Dedifferentiated amniotic fluid mesenchymal stem cell (primary cell): ENCODE measurements around the gene PCDHA5.
"Not testable (repeated sequence)": the region's sequence is repeated elsewhere in the genome, so short reads cannot be mapped to it uniquely, and the experiment has no call there.

Experiments used
- DNase-seq: peaks from one replicate; pipeline ENCODE4 v3.0.0-alpha.2; 2016; ENCODE audit errors: extremely low spot score

Gene PCDHA5

DNA sequence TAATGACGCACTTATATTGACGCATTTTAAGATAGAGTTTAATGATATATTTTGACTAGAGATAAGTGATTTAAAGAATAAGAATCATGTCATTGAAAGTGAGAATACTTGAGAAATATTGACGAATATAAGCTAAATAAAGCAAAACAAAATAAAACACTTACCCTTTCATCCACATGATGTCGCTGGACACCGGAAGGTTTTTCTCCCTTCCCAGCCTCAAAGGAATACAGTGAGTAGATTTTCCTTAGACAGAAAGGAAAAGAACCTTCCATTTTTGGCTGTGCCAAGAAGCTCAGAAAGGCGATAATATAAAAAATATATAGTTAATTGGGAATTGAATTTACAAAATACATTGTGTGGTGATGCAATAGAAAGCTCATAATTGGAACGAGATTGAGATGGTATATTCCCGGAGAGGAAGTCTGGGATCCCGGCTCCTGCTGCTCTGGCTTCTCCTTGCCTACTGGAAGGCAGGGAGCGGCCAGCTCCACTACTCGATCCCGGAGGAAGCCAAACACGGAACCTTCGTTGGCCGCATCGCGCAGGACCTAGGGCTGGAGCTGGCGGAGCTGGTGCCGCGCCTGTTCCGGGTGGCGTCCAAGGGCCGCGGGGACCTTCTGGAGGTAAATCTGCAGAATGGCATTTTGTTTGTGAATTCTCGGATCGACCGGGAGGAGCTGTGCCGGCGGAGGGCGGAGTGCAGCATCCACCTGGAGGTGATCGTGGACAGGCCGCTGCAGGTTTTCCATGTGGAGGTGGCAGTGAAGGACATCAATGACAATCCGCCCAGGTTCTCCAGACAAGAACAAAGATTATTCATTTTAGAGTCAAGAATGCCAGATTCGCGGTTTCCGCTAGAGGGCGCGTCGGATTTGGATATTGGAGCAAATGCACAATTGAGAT lies at the start of gene PCDHA5:
PCDHA5 (plus strand) TSS at position 239 of the 906 bp plus-strand sequence.
- DNase-seq = no peak

DNA sequence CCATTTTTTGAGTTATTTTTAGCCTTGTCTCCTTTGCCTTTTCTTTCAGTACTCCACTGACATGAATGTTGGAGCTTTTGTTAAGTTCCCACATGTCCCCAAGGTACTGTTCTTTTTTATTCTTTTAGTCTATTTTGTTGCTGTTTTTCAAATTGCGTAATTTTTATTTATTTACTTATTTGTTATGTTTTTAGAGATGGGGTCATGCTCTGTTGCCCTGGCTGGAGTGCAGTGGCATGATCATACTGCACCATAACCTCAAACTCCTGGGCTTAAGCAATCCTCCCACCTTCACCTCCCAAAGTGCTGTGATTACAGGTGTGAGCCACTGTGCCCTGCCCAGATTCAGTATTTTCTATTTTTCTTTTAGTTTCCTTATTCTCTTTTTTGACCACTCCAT lies 40.9 kb upstream of the PCDHA5 start:
- no peak for DNase-seq

DNA sequence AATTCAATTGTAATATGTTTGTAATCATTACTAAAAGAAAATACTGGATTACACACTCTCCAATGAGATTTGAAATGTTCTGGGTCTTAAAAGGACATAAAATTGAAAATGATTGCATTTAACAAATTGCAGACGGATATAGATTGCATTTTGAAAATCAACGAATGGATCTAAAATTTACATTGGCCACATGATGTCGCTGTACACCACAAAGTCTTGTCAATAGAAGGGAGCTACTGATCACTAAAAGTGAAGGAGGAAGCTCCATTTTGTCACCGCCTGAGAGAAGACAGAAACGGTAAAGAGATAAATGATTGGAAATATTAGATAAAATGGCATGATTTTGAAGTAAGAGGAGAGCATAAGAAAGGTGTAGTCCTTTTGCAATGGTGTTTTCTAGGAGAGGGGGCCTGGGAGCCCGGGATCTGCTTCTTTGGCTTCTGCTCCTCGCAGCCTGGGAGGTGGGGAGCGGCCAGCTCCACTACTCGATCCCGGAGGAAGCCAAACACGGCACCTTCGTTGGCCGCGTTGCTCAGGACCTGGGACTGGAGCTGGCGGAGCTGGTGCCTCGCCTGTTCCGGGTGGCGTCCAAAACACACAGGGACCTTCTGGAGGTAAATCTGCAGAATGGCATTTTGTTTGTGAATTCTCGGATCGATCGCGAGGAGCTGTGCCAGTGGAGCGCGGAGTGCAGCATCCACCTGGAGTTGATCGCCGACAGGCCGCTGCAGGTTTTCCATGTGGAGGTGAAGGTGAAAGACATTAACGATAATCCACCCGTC lies 35.3 kb upstream of the PCDHA5 start, which contains the start of gene PCDHA1:
PCDHA1 (plus strand) TSS at position 236 of the 782 bp plus-strand sequence.
- DNase-seq = no peak

DNA sequence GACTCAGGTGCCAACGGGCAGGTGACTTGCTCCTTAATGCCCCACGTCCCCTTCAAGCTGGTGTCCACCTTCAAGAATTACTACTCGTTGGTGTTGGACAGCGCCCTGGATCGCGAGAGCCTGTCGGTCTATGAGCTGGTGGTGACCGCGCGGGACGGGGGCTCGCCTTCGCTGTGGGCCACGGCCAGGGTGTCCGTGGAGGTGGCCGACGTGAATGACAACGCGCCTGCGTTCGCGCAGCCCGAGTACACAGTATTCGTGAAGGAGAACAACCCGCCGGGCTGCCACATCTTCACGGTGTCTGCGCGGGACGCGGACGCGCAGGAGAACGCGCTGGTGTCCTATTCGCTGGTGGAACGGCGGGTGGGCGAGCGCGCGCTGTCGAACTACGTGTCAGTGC lies 34.0 kb upstream of the PCDHA5 start:
- DNase-seq = not testable (repeated sequence)

DNA sequence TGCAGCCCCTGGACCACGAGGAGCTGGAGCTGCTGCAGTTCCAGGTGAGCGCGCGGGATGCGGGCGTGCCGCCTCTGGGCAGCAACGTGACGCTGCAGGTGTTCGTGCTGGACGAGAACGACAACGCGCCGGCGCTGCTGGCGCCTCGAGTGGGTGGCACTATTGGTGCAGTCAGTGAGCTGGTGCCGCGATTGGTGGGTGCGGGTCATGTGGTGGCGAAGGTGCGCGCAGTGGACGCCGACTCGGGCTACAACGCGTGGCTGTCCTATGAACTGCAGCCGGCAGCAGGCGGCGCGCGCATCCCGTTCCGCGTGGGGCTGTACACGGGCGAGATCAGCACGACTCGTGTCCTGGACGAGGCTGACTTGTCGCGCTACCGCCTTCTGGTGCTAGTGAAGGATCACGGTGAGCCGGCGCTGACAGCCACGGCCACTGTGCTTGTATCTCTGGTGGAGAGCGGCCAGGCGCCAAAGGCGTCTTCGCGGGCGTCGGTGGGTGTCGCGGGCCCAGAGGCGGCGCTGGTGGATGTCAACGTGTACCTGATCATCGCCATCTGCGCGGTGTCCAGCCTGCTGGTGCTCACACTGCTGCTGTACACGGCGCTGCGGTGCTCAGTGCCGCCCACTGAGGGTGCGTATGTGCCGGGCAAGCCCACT lies 33.4 kb upstream of the PCDHA5 start:
- not testable (repeated sequence) for DNase-seq

DNA sequence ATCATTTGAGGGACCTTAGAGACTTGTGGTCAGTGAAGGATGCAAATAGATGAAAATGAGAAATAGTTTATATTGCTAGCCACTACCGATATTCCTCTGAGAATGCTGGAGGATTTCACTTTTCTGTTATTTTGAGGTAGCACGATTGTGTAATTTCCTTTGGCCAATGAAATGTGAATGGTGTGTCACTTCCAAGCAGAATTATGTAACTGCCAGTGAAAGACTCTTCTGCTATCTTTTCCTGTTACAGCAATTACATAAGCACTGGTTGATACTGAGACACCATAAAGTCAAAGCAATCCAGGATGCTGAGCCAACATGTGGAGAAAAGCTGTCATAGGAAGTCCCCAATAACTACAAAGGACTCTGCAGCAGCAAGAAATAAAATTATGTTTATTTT lies 30.3 kb upstream of the PCDHA5 start:
- DNase-seq = no peak

DNA sequence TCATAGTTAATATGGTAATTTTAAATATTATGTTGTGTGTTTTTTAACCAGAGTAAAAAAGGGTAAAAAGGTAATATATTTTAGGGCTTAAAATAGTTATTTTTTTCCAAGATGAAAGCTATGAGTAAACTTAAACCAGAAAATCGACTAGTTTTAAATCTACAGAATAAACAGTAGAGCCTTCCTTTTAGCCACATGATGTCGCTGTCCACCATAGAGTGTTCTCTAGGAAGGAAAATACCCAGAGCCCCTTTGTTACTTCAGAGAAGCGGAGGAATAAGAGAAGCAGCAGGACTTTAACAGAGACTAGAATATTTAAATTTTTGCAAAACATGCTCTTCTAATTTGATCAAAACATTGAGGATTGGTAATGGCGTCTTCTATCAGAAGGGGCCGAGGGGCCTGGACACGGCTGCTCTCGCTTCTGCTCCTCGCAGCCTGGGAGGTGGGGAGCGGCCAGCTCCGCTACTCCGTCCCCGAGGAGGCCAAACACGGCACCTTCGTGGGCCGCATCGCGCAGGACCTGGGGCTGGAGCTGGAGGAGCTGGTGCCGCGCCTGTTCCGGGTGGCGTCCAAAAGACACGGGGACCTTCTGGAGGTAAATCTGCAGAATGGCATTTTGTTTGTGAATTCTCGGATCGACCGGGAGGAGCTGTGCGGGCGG lies 26.7 kb upstream of the PCDHA5 start, which contains the start of gene PCDHA2:
PCDHA2 (plus strand) TSS at position 258 of the 664 bp plus-strand sequence.
- no peak for DNase-seq

DNA sequence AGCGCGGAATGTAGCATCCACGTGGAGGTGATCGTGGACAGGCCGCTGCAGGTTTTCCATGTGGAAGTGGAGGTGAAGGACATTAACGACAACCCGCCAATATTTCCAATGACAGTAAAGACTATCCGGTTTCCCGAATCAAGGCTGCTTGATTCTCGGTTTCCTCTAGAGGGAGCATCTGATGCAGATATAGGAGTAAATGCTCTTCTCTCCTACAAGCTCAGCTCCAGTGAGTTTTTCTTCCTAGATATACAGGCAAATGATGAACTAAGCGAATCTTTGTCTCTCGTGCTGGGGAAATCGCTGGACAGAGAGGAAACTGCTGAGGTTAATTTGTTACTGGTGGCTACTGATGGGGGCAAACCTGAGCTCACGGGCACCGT lies 26.2 kb upstream of the PCDHA5 start:
- DNase-seq = no peak

DNA sequence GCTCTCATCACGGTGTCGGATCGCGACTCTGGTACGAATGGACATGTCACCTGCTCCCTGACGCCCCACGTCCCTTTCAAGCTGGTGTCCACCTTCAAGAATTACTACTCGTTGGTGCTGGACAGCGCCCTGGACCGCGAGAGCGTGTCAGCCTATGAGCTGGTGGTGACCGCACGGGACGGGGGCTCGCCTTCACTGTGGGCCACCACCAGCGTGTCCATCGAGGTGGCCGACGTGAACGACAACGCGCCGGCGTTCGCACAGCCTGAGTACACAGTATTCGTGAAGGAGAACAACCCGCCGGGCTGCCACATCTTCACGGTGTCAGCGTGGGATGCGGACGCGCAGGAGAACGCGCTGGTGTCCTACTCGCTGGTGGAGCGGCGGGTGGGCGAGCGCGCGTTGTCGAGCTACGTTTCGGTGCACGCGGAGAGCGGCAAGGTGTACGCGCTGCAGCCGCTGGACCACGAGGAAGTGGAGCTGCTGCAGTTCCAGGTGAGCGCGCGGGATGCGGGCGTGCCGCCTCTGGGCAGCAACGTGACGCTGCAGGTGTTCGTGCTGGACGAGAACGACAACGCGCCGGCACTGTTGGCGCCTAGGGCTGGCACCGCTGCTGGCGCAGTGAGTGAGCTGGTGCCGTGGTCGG lies 25.2 kb upstream of the PCDHA5 start:
- DNase-seq = not testable (repeated sequence)

DNA sequence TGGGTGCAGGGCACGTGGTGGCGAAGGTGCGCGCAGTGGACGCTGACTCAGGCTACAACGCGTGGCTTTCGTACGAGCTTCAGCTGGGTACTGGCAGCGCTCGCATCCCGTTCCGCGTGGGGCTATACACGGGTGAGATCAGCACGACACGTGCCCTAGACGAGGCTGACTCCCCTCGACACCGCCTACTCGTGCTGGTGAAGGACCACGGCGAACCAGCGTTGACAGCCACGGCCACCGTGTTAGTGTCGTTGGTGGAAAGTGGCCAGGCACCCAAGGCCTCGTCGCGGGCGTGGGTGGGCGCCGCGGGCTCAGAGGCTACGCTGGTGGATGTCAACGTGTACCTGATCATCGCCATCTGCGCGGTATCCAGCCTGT lies 24.7 kb upstream of the PCDHA5 start:
- DNase-seq = no peak

DNA sequence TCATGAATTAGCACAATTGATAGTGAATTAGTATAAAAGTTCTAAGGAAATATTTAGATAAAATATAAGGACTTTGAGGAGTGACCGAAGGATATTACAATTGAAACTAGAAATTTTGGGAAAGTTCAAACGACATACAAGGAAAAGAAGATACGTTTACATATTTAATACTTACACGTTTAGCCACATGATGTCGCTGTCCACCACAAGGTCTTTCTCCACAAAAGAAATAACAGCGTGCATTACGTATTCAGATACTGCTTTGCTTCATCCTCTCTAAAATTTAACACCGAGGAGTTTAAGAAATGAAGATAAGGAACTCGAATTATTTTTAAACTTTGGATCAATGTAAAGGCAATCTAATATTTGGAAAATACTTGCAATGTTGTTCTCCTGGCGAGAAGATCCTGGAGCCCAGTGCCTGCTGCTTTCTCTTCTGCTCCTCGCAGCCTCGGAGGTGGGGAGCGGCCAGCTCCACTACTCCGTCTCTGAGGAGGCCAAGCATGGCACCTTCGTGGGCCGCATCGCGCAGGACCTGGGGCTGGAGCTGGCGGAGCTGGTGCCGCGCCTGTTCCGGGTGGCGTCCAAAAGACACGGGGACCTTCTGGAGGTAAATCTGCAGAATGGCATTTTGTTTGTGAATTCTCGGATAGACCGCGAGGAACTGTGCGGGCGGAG lies 20.5 kb upstream of the PCDHA5 start, which contains the start of gene PCDHA3:
PCDHA3 (plus strand) TSS at position 242 of the 678 bp plus-strand sequence.
- no peak for DNase-seq

DNA sequence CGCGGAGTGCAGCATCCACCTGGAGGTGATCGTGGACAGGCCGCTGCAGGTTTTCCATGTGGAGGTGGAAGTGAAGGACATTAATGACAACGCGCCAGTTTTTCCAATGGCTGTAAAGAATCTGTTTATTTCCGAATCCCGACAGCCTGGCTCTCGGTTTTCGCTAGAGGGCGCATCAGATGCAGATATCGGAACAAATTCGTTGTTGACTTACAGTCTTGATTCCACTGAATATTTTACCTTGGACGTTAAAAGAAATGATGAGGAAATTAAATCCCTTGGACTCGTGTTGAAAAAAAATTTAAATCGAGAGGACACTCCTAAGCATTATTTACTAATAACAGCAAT lies 19.9 kb upstream of the PCDHA5 start:
- no peak for DNase-seq

DNA sequence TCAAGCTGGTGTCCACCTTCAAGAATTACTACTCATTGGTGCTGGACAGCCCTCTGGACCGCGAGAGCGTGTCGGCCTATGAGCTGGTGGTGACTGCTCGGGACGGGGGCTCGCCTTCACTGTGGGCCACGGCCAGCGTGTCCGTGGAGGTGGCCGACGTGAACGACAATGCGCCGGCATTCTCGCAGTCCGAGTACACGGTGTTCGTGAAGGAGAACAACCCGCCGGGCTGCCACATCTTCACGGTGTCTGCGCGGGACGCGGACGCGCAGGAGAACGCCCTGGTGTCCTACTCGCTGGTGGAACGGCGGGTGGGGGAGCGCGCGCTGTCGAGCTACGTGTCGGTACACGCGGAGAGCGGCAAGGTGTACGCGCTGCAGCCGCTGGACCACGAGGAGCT lies 19.0 kb upstream of the PCDHA5 start:
- DNase-seq = not testable (repeated sequence)

DNA sequence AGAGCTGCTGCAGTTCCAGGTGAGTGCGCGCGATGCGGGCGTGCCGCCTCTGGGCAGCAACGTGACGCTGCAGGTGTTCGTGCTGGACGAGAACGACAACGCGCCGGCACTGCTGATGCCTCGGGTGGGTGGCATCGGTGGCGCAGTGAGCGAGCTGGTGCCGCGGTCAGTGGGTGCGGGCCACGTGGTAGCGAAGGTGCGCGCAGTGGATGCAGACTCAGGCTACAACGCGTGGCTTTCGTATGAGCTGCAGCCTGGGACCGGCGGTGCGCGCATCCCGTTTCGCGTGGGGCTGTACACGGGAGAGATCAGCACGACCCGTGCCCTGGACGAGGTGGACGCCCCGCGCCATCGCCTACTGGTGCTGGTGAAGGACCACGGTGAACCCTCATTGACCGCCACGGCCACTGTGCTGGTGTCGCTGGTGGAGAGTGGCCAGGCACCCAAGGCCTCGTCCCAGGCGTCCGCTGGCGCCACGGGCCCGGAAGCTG lies 18.6 kb upstream of the PCDHA5 start:
- DNase-seq = no peak

DNA sequence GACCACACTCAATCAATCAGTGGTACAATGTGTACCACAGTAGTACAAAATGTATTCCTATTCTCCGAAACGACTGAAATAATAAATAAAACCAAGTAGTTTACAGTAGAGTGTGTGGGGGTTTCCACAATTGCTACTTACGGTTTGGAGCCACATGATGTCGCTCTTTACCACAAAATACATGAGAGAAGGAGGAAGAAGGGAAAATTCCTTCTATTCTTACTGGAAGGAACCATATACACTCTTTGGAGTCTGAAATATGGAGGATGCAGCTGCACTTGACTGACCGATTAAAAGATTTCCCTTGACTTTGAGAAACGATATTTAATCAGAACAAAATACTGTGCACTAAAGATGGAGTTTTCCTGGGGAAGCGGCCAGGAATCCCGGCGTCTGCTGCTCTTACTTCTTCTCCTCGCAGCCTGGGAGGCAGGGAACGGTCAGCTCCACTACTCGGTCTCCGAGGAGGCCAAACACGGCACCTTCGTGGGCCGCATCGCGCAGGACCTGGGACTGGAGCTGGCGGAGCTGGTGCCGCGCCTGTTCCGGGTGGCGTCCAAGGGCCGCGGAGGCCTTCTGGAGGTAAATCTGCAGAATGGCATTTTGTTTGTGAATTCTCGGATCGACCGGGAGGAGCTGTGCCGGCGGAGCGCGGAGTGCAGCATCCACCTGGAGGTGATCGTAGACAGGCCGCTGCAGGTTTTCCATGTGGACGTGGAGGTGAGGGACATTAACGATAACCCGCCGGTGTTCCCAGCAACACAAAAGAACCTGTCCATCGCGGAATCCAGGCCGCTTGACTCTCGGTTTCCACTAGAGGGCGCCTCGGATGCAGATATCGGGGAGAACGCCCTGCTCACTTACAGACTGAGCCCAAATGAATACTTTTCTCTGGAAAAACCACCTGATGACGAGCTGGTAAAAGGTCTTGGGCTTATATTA lies 14.3 kb upstream of the PCDHA5 start, which contains the start of gene PCDHA4:
PCDHA4 (plus strand) TSS at position 235 of the 942 bp plus-strand sequence.
- no peak for DNase-seq

DNA sequence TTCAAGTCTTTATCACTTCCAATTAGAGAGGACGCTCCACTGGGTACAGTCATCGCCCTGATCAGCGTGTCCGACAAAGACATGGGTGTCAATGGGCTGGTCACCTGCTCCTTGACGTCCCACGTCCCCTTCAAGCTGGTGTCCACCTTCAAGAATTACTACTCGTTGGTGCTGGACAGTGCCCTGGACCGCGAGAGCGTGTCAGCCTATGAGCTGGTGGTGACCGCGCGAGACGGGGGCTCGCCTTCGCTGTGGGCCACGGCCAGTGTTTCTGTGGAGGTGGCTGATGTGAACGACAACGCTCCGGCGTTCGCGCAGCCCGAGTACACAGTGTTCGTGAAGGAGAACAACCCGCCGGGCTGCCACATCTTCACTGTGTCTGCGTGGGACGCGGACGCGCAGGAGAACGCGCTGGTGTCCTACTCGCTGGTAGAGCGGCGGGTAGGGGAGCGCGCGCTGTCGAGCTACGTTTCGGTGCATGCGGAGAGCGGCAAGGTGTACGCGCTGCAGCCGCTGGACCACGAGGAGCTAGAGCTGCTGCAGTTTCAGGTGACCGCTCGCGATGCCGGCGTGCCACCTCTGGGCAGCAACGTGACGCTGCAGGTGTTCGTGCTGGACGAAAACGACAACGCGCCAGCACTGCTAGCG lies 13.0 kb upstream of the PCDHA5 start:
- DNase-seq = not testable (repeated sequence)

DNA sequence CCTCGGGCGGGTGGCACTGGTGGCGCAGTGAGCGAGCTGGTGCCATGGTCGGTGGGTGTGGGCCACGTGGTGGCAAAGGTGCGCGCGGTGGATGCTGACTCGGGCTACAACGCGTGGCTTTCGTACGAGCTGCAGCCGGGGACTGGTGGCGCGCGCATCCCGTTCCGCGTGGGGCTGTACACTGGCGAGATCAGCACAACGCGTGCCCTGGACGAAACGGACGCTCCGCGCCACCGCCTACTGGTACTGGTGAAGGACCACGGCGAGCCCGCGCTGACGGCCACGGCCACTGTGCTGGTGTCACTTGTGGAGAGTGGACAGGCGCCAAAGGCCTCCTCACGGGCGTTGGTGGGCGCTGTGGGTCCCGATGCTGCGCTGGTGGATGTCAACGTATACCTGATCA lies 12.5 kb upstream of the PCDHA5 start:
- no peak for DNase-seq

DNA sequence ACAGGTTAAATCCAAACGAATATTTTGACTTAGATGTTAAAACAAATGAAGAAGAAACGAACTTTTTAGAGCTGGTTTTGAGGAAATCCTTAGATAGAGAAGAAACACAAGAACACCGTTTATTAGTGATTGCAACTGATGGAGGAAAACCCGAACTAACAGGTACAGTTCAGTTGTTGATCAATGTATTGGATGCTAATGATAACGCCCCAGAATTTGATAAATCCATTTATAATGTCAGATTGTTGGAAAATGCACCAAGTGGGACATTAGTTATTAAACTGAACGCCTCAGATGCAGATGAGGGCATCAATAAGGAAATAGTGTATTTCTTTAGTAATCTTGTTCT lies 842 bp downstream of the PCDHA5 start:
- DNase-seq = no peak

DNA sequence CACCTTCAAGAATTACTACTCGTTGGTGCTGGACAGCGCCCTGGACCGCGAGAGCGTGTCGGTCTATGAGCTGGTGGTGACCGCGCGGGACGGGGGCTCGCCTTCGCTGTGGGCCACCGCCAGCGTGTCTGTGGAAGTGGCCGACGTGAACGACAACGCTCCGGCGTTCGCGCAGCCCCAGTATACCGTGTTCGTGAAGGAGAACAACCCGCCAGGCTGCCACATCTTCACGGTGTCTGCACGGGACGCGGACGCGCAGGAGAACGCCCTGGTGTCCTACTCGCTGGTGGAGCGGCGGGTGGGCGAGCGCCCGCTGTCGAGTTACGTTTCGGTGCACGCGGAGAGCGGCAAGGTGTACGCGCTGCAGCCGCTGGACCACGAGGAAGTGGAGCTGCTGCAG lies 1.6 kb downstream of the PCDHA5 start:
- DNase-seq = not testable (repeated sequence)
